Kidney (tissue), 14 donors: Measurements from ENCODE around the gene SPATA24. TPM values are rescaled to one million over a fixed set of nuclear protein-coding genes. Genes with fewer than 3 reads are reported as not detected.

ENCODE experiments used
- DNase-seq, 5 donors: peaks; one replicate each; pipeline ENCODE4 v3.0.0-alpha.2; 2013 to 2020
- FAIRE-seq: peaks from 2 replicates; lab custom pipeline; 2012; peaks lifted over from hg19 to GRCh38; lab: Jason Lieb, UNC
- H3K27ac ChIP-seq, 2 donors: one replicate each; pipeline ENCODE4 v1.7.0; 2013; ENCODE audit warnings: low read depth in 2 of 2, low read length in 2 of 2, inconsistent platforms in 1 of 2
- H3K27me3 ChIP-seq: one replicate; pipeline ENCODE4 v1.7.1; 2013; ENCODE audit warnings: low read length, inconsistent platforms; ENCODE audit not compliant: control insufficient read depth, insufficient read depth
- H3K36me3 ChIP-seq, 3 donors: one replicate each; pipeline versions ENCODE4 v1.7.0 to v1.7.1; 2013; ENCODE audit warnings: low read length in 3 of 3, control low read depth in 1 of 3, inconsistent platforms in 1 of 3; ENCODE audit not compliant: insufficient read depth in 3 of 3, control insufficient read depth in 2 of 3
- H3K4me1 ChIP-seq, 3 donors: one replicate each; pipeline versions ENCODE4 v1.7.0 to v1.7.1; 2013; ENCODE audit warnings: low read length in 3 of 3, inconsistent platforms in 1 of 3, low read depth in 1 of 3; ENCODE audit not compliant: control insufficient read depth in 2 of 3, insufficient read depth in 2 of 3
- H3K4me3 ChIP-seq, 3 donors: one replicate each; pipeline versions ENCODE4 v1.7.0 to v1.8.1; 2013; ENCODE audit warnings: low read length in 3 of 3, control low read depth in 1 of 3, inconsistent platforms in 1 of 3
- H3K9ac ChIP-seq, 3 donors: one replicate each; pipeline versions ENCODE4 v1.7.0 to v1.7.1; 2013; ENCODE audit warnings: low read length in 3 of 3, control low read depth in 1 of 3, inconsistent platforms in 1 of 3
- H3K9me3 ChIP-seq, 3 donors: one replicate each; pipeline versions ENCODE4 v1.7.0 to v1.7.1; 2013; ENCODE audit warnings: low read length in 3 of 3, control low read depth in 1 of 3, inconsistent platforms in 1 of 3; ENCODE audit not compliant: control insufficient read depth in 2 of 3, insufficient read depth in 1 of 3
- CTCF ChIP-seq: IDR thresholded peaks from 3 replicates; pipeline ENCODE4 v1.5.1; 2012; ENCODE audit warnings: mild to moderate bottlenecking, moderate library complexity, borderline replicate concordance; ENCODE audit not compliant: insufficient read depth; ENCODE audit errors: extremely low read depth
- intact Hi-C: fragments of 100-400 bp; cut with DNase I; formaldehyde crosslinking; loops from one replicate; pipeline ENCODE4 v1.11.1; 2022
- polyA plus RNA-seq: library from polyadenylated mRNA; stranded (reverse); fragments of 350-450 nt; fragmentation: Illumina TruSeq; extraction: RNeasy Lipid Tissue Mini Kit (QIAGEN cat#74804); gene quantifications from one replicate; pipeline ENCODE4 v1.2.3, GENCODE V29; 2014; ENCODE audit warnings: low read depth, low replicate concordance; ENCODE audit not compliant: insufficient read depth
- total RNA-seq: library from RNA; stranded (reverse); fragmentation: NEBNext Ultra II Directional; extraction: Animal tissue kit (Norgen Biotek cat#: 25700); gene quantifications from one replicate; pipeline ENCODE4 v1.2.1, GENCODE V29; 2021
- donor health status: control.
- donor health status: control.
- donor health status: control.
- donor health status: control.
- donor health status: control.
- donor health status: DM: yes; HTN: yes; CAD: no.
- donor health status: Normal renal cell carcinoma (clear cell type).

SPATA24 gene
- total and polyA plus RNA-seq, 2 donors from 2014 or later, result 6.8 to 21.6 TPM

GRCh38 chr5:139371482-139372435 lies 32.1 kb downstream of the SPATA24 start:
- peaks cover 6 to 20% (median 8%) of the 10 kb centered on the region in 3 donors for H3K36me3 ChIP-seq
- H3K27ac ChIP-seq, result no peak overlapping the region
- no peak overlapping the region for H3K4me3 ChIP-seq
- no peaks in the 10 kb centered on the region for H3K27me3 ChIP-seq
- H3K9me3 ChIP-seq, result no peaks in the 10 kb centered on the region
- no peak overlapping the region for H3K9ac ChIP-seq
- H3K4me1 ChIP-seq, result peaks cover 0 to 5% (median 0%) of the 10 kb centered on the region in 3 donors
- no peak for FAIRE-seq
- intact Hi-C loops, result no loop called here
- DNase-seq, result peak in 1 of 5 donors; percentile 6
- no peak for TF ChIP-seq CTCF

GRCh38 chr5:139369181-139369580 lies 34.7 kb downstream of the SPATA24 start:
- TF ChIP-seq CTCF, result no peak
- DNase-seq, result no peak
- Histone ChIP-seq H3K9ac (no peak overlapping the region), H3K36me3 (peaks cover 8 to 40% (median 9%) of the 10 kb centered on the region in 3 donors), H3K9me3 (no peaks in the 10 kb centered on the region), H3K27ac (no peak overlapping the region), H3K4me3 (no peak overlapping the region), H3K4me1 (peaks cover 0 to 5% (median 0%) of the 10 kb centered on the region in 3 donors), H3K27me3 (no peaks in the 10 kb centered on the region)
- intact Hi-C loops, result no loop called here
- no peak for FAIRE-seq

DNA sequence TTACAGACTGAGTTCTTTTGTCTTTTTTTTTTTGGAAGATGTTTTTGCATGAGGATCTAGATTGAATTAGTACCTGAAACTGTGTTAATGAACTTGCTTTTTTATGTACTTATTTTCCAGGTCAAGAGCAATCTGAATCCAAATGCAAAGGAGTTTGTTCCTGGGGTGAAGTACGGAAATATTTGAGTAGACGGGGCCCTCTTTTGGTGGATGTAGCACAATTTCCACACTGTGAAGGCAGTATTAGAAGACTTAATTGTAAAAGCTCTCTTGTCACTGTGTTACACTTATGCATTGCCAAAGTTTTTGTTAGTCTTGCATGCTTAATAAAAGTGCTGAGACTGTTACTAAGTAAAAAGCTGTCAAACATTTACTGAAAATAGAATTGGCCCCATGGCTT lies 35.3 kb downstream of the SPATA24 start:
- Histone ChIP-seq H3K27me3 (no peaks in the 10 kb centered on the region), H3K9ac (no peak overlapping the region), H3K27ac (no peak overlapping the region), H3K36me3 (peaks cover 7 to 45% (median 14%) of the 10 kb centered on the region in 3 donors), H3K4me3 (no peak overlapping the region), H3K9me3 (no peaks in the 10 kb centered on the region), H3K4me1 (peaks cover 0 to 5% (median 0%) of the 10 kb centered on the region in 3 donors)
- intact Hi-C loops, result no loop called here
- FAIRE-seq, result no peak
- TF ChIP-seq CTCF, result no peak
- DNase-seq, result no peak
